WTC11 (cell line): ENCODE results near the gene MYO15B. TPM values are rescaled to one million over a fixed set of nuclear protein-coding genes. Genes with fewer than 3 reads are reported as not detected.

Experiments
- ATAC-seq: fragments of 200-7000 bp; cut with Tn5 transposase; 2 replicates; pipeline ENCODE4 v1.10.0; 2021; ENCODE audit warnings: mild to moderate bottlenecking, moderate library complexity
- CTCF ChIA-PET: fragments of 300-600 bp; sonication (Branson Sonifier 250); formaldehyde crosslinking; loops from one replicate; lab custom pipeline; 2021; ENCODE audit warnings: antibody characterized with exemption; lab: Charles Lee
- POLR2A ChIA-PET: fragments of 350-600 bp; sonication (Branson Sonifier 250); formaldehyde crosslinking; loops from one replicate; lab custom pipeline; 2021; ENCODE audit warnings: antibody characterized with exemption; lab: Charles Lee
- DNase-seq: peaks from one replicate; pipeline ENCODE4 v3.0.0; 2021; ENCODE audit warnings: low spot score
- H3K27ac Mint-ChIP-seq: 2 replicates; pipeline ENCODE4 v1.8.0; 2021; ENCODE audit warnings: mixed read lengths
- H3K27me3 Mint-ChIP-seq: 2 replicates; pipeline ENCODE4 v1.8.0; 2021; ENCODE audit warnings: low read depth, mild to moderate bottlenecking, moderate library complexity, mixed read lengths
- H3K36me3 Mint-ChIP-seq: 2 replicates; pipeline ENCODE4 v1.8.0; 2021; ENCODE audit warnings: mixed read lengths
- H3K4me1 Mint-ChIP-seq: 2 replicates; pipeline ENCODE4 v1.8.0; 2022; ENCODE audit warnings: mixed read lengths
- H3K4me3 Mint-ChIP-seq: 2 replicates; pipeline ENCODE4 v1.8.0; 2021; ENCODE audit warnings: mild to moderate bottlenecking, moderate library complexity, mixed read lengths
- H3K9me3 Mint-ChIP-seq: 2 replicates; pipeline ENCODE4 v1.8.0; 2021; ENCODE audit warnings: mixed read lengths
- CREB1 ChIP-seq: sonication (generic); formaldehyde crosslinking; IDR thresholded peaks from 2 replicates; pipeline ENCODE4 v1.8.0; 2023; ENCODE audit warnings: mild to moderate bottlenecking, missing genetic modification reagents
- GRHL2 ChIP-seq: fragments of 250-450 bp; sonication (Bioruptor Pico); IDR thresholded peaks from 2 replicates; pipeline ENCODE4 v1.8.0; 2022; ENCODE audit warnings: mild to moderate bottlenecking, moderate library complexity; ENCODE audit not compliant: insufficient replicate concordance, severe bottlenecking
- HMGA2 ChIP-seq: fragments of 250-450 bp; sonication (Bioruptor Pico); IDR thresholded peaks from 2 replicates; pipeline ENCODE4 v1.4.0; 2021; ENCODE audit warnings: mild to moderate bottlenecking, moderate library complexity
- IRF2 ChIP-seq: sonication (generic); formaldehyde crosslinking; IDR thresholded peaks from 2 replicates; pipeline ENCODE4 v1.8.0; 2022; ENCODE audit warnings: low read depth, missing genetic modification reagents, borderline replicate concordance
- MXD4 ChIP-seq: fragments of 250-450 bp; sonication (Bioruptor Pico); IDR thresholded peaks from 2 replicates; pipeline ENCODE4 v1.8.0; 2021; ENCODE audit warnings: mild to moderate bottlenecking, moderate library complexity, borderline replicate concordance
- MYBL2 ChIP-seq: sonication (generic); formaldehyde crosslinking; IDR thresholded peaks from 2 replicates; pipeline ENCODE4 v1.8.1; 2023; ENCODE audit warnings: mild to moderate bottlenecking, moderate library complexity, missing genetic modification reagents
- SP1 ChIP-seq: sonication (generic); formaldehyde crosslinking; conservative IDR thresholded peaks from 2 replicates; pipeline ENCODE4 v1.8.1; 2022; ENCODE audit warnings: missing genetic modification reagents
- ZNF219 ChIP-seq: sonication (generic); formaldehyde crosslinking; IDR thresholded peaks from 2 replicates; pipeline ENCODE4 v1.8.0; 2023; ENCODE audit warnings: missing genetic modification reagents, mild to moderate bottlenecking, borderline replicate concordance
- ZNF671 ChIP-seq: fragments of 250-450 bp; sonication (Bioruptor Pico); IDR thresholded peaks from 2 replicates; pipeline ENCODE4 v1.8.0; 2021; ENCODE audit warnings: mild to moderate bottlenecking
- total RNA-seq: library from RNA; stranded (reverse); gene quantifications from 3 replicates; pipeline ENCODE4 v1.2.3, GENCODE V29; 2021
- TF ChIP-seq, protein P1 (sequence below): sonication (generic); formaldehyde crosslinking; IDR thresholded peaks from 2 replicates; pipeline ENCODE4 v1.8.0; 2022; ENCODE audit warnings: mild to moderate bottlenecking, missing genetic modification reagents
- TF ChIP-seq, protein P2 (sequence below): sonication (generic); formaldehyde crosslinking; conservative IDR thresholded peaks from 2 replicates; pipeline ENCODE4 v1.8.1; 2023; ENCODE audit warnings: mild to moderate bottlenecking, low read depth, missing genetic modification reagents, moderate library complexity
- TF ChIP-seq, protein P3 (sequence below): sonication (generic); formaldehyde crosslinking; IDR thresholded peaks from 2 replicates; pipeline ENCODE4 v1.8.1; 2023; ENCODE audit warnings: mild to moderate bottlenecking, moderate library complexity, missing genetic modification reagents
- TF ChIP-seq, protein P4 (sequence below): sonication (generic); formaldehyde crosslinking; IDR thresholded peaks from 2 replicates; pipeline ENCODE4 v1.8.1; 2022; ENCODE audit warnings: missing genetic modification reagents, borderline replicate concordance
- TF ChIP-seq, protein P5 (sequence below): sonication (generic); formaldehyde crosslinking; IDR thresholded peaks from 2 replicates; pipeline ENCODE4 v1.8.0; 2023; ENCODE audit warnings: mild to moderate bottlenecking, missing genetic modification reagents
- TF ChIP-seq, protein P6 (sequence below): fragments of 250-450 bp; sonication (Bioruptor Pico); IDR thresholded peaks from 2 replicates; pipeline ENCODE4 v1.9.0; 2021; ENCODE audit warnings: mild to moderate bottlenecking, borderline replicate concordance
- TF ChIP-seq, protein P7 (sequence below): sonication (generic); formaldehyde crosslinking; IDR thresholded peaks from 2 replicates; pipeline ENCODE4 v1.8.0; 2023; ENCODE audit warnings: missing genetic modification reagents
- TF ChIP-seq, protein P8 (sequence below): sonication (generic); formaldehyde crosslinking; conservative IDR thresholded peaks from 2 replicates; pipeline ENCODE4 v1.8.1; 2022; ENCODE audit warnings: mild to moderate bottlenecking, missing genetic modification reagents

Gene MYO15B
- total RNA-seq, 1 experiment from 2014 or later: 35.6 TPM

DNA sequence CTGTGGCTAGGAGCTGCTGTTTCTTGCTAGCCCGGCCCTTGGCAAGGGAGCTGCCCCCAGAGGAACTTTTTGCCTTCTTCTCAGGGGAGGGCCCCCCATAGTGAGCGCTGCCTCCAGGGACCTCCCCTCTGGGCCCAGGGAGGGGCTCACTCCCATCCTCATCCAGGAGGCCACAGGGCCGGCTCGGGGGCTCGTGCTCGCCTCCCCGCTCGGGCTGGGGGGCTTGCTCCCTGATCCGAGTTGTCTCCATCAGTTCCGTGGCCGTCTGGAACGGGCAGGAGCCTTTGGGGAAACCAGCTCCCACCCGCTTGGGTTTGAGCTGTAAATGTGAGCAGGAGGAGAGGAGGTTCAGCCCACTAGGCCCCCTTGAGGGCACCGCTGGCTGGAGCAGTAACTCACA is 41.6 kb downstream of the MYO15B start:
- DNase-seq: no peak
- no peak for ATAC-seq
- no peaks in the 10 kb centered on the region for H3K9me3 Mint-ChIP-seq
- no peaks in the 10 kb centered on the region for H3K27me3 Mint-ChIP-seq
- ChIA-PET POLR2A (no interaction called here), CTCF (interaction anchor here (0.6 to 11.9 kb wide), 10 partner anchors 9 to 1895 kb away, joined by 3 to 456 read pairs (median 12); partner anchors contain the start of gene LLGL2)
- H3K36me3 Mint-ChIP-seq: no peaks in the 10 kb centered on the region
- H3K4me3 Mint-ChIP-seq: no peak overlapping the region
- TF ChIP-seq, protein P1, sequence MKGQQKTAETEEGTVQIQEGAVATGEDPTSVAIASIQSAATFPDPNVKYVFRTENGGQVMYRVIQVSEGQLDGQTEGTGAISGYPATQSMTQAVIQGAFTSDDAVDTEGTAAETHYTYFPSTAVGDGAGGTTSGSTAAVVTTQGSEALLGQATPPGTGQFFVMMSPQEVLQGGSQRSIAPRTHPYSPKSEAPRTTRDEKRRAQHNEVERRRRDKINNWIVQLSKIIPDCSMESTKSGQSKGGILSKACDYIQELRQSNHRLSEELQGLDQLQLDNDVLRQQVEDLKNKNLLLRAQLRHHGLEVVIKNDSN (CRISPR knock-in tag): no peak
- TF ChIP-seq GRHL2 (CRISPR knock-in tag): no peak
- no peak for TF ChIP-seq IRF2 (CRISPR knock-in tag)
- no peak for TF ChIP-seq MXD4
- no peak for TF ChIP-seq ZNF671 (CRISPR knock-in tag)
- TF ChIP-seq SP1: no peak
- TF ChIP-seq CREB1 (CRISPR knock-in tag): no peak
- TF ChIP-seq, protein P2, sequence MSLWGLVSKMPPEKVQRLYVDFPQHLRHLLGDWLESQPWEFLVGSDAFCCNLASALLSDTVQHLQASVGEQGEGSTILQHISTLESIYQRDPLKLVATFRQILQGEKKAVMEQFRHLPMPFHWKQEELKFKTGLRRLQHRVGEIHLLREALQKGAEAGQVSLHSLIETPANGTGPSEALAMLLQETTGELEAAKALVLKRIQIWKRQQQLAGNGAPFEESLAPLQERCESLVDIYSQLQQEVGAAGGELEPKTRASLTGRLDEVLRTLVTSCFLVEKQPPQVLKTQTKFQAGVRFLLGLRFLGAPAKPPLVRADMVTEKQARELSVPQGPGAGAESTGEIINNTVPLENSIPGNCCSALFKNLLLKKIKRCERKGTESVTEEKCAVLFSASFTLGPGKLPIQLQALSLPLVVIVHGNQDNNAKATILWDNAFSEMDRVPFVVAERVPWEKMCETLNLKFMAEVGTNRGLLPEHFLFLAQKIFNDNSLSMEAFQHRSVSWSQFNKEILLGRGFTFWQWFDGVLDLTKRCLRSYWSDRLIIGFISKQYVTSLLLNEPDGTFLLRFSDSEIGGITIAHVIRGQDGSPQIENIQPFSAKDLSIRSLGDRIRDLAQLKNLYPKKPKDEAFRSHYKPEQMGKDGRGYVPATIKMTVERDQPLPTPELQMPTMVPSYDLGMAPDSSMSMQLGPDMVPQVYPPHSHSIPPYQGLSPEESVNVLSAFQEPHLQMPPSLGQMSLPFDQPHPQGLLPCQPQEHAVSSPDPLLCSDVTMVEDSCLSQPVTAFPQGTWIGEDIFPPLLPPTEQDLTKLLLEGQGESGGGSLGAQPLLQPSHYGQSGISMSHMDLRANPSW (CRISPR knock-in tag): no peak
- TF ChIP-seq, protein P3, sequence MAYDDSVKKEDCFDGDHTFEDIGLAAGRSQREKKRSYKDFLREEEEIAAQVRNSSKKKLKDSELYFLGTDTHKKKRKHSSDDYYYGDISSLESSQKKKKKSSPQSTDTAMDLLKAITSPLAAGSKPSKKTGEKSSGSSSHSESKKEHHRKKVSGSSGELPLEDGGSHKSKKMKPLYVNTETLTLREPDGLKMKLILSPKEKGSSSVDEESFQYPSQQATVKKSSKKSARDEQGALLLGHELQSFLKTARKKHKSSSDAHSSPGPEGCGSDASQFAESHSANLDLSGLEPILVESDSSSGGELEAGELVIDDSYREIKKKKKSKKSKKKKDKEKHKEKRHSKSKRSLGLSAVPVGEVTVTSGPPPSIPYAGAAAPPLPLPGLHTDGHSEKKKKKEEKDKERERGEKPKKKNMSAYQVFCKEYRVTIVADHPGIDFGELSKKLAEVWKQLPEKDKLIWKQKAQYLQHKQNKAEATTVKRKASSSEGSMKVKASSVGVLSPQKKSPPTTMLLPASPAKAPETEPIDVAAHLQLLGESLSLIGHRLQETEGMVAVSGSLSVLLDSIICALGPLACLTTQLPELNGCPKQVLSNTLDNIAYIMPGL (CRISPR knock-in tag): no peak
- TF ChIP-seq ZNF219 (CRISPR knock-in tag): no peak
- no peak for TF ChIP-seq MYBL2 (CRISPR knock-in tag)
- no peak for TF ChIP-seq HMGA2 (CRISPR knock-in tag)
- TF ChIP-seq, all 79 proteins: peak for 0
- Mint-ChIP-seq H3K27ac (no peak overlapping the region), H3K4me1 (peaks cover 11% of the 10 kb centered on the region)

DNA sequence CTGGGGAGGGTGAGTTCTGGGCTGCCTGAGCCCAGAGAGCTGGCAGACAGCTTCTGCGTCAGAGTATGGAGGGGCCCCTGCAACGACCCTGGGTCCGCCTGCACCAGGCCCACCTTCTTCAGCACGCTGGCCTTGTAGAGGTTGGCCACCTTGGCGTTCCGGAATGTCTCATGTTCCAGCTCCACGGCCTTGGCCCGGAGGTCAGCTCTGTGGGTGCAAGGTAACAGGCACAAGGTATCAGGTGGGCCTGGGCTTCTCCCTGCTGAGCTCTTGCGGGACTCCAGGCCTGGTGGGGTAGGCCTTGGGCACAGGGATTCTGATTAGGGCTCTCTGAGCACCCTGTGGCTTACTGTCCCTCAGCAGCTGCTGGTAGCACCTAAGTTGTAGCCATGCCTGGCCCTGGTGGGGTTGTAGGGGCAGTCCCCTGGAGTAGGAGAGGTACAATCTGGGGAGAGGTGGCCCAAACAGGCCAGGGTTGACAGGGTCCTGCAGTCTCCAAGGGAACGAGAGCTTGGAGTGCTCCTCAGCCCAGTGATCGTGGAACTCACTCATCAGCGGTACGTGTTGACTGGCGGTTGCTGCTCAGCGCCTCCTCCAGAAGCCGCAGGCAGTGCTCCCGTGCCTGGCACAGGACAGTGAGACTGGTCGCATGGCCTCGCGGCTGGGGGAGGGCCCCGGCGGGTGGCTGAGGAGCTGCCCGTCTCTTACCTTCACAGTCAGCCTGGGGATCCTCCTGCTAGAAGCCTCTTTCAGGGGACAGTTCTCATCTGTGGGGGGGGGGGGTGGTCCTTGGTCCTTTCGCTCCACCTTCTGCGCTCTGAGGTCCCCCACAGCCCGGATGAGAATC is 42.7 kb downstream of the MYO15B start:
- CTCF ChIA-PET: interaction anchor here (0.6 to 11.9 kb wide), 9 partner anchors 10 to 1894 kb away, joined by 3 to 456 read pairs (median 6); partner anchors contain the start of gene GALK1
- POLR2A ChIA-PET: no interaction called here
- TF ChIP-seq CREB1 (CRISPR knock-in tag): no peak
- TF ChIP-seq, protein P4, sequence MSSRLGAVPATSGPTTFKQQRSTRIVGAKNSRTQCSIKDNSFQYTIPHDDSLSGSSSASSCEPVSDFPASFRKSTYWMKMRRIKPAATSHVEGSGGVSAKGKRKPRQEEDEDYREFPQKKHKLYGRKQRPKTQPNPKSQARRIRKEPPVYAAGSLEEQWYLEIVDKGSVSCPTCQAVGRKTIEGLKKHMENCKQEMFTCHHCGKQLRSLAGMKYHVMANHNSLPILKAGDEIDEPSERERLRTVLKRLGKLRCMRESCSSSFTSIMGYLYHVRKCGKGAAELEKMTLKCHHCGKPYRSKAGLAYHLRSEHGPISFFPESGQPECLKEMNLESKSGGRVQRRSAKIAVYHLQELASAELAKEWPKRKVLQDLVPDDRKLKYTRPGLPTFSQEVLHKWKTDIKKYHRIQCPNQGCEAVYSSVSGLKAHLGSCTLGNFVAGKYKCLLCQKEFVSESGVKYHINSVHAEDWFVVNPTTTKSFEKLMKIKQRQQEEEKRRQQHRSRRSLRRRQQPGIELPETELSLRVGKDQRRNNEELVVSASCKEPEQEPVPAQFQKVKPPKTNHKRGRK (CRISPR knock-in tag): no peak
- TF ChIP-seq, protein P5, sequence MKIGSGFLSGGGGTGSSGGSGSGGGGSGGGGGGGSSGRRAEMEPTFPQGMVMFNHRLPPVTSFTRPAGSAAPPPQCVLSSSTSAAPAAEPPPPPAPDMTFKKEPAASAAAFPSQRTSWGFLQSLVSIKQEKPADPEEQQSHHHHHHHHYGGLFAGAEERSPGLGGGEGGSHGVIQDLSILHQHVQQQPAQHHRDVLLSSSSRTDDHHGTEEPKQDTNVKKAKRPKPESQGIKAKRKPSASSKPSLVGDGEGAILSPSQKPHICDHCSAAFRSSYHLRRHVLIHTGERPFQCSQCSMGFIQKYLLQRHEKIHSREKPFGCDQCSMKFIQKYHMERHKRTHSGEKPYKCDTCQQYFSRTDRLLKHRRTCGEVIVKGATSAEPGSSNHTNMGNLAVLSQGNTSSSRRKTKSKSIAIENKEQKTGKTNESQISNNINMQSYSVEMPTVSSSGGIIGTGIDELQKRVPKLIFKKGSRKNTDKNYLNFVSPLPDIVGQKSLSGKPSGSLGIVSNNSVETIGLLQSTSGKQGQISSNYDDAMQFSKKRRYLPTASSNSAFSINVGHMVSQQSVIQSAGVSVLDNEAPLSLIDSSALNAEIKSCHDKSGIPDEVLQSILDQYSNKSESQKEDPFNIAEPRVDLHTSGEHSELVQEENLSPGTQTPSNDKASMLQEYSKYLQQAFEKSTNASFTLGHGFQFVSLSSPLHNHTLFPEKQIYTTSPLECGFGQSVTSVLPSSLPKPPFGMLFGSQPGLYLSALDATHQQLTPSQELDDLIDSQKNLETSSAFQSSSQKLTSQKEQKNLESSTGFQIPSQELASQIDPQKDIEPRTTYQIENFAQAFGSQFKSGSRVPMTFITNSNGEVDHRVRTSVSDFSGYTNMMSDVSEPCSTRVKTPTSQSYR: no peak
- TF ChIP-seq, protein P6, sequence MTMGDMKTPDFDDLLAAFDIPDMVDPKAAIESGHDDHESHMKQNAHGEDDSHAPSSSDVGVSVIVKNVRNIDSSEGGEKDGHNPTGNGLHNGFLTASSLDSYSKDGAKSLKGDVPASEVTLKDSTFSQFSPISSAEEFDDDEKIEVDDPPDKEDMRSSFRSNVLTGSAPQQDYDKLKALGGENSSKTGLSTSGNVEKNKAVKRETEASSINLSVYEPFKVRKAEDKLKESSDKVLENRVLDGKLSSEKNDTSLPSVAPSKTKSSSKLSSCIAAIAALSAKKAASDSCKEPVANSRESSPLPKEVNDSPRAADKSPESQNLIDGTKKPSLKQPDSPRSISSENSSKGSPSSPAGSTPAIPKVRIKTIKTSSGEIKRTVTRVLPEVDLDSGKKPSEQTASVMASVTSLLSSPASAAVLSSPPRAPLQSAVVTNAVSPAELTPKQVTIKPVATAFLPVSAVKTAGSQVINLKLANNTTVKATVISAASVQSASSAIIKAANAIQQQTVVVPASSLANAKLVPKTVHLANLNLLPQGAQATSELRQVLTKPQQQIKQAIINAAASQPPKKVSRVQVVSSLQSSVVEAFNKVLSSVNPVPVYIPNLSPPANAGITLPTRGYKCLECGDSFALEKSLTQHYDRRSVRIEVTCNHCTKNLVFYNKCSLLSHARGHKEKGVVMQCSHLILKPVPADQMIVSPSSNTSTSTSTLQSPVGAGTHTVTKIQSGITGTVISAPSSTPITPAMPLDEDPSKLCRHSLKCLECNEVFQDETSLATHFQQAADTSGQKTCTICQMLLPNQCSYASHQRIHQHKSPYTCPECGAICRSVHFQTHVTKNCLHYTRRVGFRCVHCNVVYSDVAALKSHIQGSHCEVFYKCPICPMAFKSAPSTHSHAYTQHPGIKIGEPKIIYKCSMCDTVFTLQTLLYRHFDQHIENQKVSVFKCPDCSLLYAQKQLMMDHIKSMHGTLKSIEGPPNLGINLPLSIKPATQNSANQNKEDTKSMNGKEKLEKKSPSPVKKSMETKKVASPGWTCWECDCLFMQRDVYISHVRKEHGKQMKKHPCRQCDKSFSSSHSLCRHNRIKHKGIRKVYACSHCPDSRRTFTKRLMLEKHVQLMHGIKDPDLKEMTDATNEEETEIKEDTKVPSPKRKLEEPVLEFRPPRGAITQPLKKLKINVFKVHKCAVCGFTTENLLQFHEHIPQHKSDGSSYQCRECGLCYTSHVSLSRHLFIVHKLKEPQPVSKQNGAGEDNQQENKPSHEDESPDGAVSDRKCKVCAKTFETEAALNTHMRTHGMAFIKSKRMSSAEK: no peak
- TF ChIP-seq, protein P7, sequence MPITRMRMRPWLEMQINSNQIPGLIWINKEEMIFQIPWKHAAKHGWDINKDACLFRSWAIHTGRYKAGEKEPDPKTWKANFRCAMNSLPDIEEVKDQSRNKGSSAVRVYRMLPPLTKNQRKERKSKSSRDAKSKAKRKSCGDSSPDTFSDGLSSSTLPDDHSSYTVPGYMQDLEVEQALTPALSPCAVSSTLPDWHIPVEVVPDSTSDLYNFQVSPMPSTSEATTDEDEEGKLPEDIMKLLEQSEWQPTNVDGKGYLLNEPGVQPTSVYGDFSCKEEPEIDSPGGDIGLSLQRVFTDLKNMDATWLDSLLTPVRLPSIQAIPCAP (CRISPR knock-in tag): no peak
- TF ChIP-seq, protein P8, sequence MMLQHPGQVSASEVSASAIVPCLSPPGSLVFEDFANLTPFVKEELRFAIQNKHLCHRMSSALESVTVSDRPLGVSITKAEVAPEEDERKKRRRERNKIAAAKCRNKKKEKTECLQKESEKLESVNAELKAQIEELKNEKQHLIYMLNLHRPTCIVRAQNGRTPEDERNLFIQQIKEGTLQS (CRISPR knock-in tag): no peak

More for the DNA sequence above, 42.7 kb downstream of the MYO15B start:
- H3K4me3 Mint-ChIP-seq: no peak overlapping the region
- H3K27ac Mint-ChIP-seq: no peak overlapping the region
- no peaks in the 10 kb centered on the region for H3K9me3 Mint-ChIP-seq
- H3K27me3 Mint-ChIP-seq: no peaks in the 10 kb centered on the region
- DNase-seq (no peak), ATAC-seq (no peak)
- no peaks in the 10 kb centered on the region for H3K36me3 Mint-ChIP-seq
- peaks cover 11% of the 10 kb centered on the region for H3K4me1 Mint-ChIP-seq
